NCI-H2227 treated with DMSO at 0.1 percent for 48 hours (cell line): Measurements from ENCODE around the gene COX4I2.
A peak's percentile ranks its signal among the peaks of the same experiment; 100 is the strongest.
"Not testable (repeated sequence)": the region's sequence is repeated elsewhere in the genome, so short reads cannot be mapped to it uniquely, and the experiment has no call there.

ENCODE experiments used
- DNase-seq: peaks from one replicate; lab custom pipeline; 2025; lab: John Stamatoyannopoulos, UW

The COX4I2 gene

DNA sequence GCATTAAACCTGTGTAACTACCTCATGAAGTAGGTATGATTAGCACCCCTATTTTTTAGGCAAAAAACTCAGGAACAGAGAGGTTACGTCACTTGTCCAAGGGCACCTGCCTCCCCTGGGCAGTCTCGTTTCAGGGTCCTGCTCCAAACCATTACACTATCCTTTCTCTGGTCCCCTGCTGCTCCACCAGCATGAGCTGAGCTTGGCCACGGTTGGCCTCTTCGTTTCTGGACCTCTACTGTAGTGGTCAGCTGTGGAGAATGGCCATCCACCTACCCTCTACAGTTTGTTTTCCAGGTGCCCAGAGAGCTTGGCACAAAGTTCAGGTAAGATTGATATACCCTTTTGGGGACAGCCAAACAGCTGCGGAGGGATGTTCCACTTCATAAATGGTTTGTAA lies 16.8 kb downstream of the COX4I2 start:
- no peak for DNase-seq

DNA sequence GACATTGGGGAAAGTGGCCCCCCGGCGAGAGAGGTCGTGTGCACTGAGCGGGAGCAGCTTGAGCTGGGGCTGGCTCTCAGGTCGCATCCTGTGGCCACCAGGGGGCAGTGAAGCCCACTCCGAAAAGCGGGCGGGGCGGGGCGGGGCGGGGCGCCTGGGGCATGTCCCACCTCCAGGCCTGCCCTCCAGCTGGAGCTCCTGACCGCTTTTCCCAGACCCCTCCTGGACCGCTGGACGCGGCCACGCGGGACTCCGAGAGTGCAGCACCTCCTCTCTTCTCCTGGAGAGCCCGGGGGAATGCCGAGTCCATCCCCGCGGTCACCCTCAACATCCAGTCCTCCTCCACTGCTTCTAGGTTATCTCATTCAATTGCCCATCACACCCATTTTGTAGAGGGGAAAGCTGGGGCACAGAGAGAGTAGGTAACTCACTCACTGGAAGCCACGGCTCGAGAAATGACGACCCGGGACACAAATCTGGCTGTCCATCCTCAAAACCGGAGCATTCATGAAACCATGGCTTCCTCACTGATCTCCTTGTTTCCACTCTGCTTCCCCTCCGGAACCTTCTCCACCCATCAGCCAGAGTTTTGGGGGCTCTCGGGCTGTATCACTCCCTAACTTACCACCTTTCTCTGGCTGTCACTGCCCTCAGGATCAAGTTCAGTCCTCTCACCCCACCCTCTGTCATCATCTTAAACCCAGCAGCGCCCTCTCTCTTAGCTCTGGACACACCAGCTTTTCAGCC lies 24.1 kb downstream of the COX4I2 start:
- peak; percentile 72 for DNase-seq

DNA sequence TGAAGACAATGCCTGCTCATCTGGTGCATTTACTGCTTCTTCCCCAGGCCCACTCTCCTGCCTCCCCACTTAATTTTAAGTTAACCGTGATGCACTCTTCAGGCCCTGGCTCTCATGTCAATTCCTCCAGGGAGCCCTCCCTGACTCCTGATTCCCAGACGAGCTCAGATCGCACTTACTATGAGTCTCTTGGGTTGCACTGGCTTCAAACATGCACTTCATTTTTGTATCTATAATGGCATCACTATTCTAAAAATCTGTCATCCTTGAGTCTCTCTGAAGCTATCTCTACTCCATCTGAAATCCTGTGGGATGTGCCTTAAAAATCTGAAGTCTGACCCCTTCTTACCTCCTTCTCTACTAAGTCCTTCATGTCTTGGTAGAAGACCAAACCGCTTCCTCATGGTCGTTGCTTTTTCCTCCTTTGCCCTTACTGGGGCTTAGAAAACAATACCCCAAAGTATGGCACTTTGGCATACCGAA lies 24.7 kb downstream of the COX4I2 start:
- no peak for DNase-seq

DNA sequence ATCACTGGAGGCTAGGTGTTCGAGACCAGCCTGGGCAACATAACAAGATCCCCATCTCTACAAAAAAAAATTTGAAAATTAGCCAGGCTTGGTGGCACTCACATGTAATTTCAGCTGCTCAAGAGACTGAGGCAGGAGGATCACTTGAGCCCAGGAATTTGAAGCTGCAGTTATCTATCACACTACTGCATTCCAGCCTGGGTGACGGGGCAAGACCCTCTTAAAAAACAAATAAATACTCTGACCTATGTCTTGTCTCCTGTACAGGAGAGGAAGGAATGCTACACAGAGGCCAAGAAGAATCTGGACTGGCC lies 25.8 kb downstream of the COX4I2 start:
- DNase-seq = no peak

DNA sequence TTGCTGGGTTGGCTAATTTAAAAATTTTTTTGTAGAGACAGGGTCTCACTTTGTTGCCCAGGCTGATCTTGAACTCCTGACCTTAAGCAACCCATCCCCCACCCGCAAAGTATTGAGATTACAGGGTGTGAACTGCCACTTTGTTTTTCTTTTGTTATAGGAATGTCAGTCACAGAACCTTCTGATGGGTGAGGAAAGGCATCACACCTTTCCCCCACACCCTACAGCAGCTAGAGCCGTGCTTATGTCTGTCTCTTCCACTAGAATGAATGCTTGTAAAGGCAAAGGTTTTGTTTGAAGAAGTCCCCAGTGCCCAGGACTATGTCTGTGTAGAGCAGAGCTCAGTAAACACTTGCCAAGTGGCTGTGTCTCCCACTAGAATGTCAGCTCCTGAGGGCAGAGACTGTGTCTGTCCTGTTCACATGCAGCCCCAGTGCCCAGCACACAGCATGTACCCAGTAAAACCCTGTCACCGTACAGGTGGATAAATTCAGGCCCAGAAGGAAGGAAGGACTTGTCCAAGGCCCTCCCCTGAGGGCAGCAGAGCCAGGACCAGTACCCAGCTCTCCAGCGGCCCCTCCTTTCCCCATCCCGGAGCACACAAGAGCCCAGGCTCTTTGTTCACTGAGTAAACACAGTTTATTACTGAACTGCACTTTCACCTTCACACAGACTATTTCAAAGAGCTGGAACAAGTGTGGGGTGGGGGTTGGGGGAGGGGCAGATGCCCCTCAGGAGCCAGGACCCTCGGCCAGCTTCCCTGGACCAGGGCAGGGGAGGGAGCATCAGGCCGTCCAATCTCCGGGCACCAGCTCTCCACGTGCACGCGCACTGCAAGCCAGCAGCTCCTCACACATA lies 26.4 kb downstream of the COX4I2 start:
- peak; percentile 68 for DNase-seq

DNA sequence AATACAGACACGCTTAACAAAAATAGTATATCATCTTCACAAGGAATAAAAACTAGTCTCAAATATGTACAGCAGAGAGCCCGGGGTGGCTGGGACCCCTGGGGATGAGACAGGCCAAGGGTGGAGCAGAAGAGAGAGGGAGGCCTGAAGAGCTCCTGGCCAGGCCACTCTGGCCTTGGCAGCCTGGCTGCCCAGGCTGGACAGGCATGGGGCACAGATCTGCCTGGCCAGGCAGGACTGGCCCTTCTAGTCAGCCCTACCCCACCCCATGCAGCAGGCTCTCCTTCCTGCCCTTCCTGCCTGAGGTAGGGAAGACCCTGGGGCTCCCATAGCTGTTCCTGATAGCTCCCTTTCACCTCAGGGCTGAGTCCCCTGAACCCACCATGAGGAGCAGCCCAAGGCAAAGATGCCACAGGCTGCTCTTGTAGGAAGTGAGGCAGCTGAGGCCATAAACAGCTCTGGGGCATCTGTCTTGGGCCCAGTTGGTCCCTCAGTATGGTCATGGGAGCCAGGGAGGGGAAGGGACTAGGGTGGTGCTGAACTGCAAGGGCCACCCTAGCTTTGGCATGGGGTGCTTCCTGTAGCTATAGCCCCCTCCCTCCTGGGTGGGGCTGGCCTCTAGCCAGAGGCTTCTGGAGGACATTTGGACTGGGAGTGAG lies 27.1 kb downstream of the COX4I2 start:
- DNase-seq = no peak

DNA sequence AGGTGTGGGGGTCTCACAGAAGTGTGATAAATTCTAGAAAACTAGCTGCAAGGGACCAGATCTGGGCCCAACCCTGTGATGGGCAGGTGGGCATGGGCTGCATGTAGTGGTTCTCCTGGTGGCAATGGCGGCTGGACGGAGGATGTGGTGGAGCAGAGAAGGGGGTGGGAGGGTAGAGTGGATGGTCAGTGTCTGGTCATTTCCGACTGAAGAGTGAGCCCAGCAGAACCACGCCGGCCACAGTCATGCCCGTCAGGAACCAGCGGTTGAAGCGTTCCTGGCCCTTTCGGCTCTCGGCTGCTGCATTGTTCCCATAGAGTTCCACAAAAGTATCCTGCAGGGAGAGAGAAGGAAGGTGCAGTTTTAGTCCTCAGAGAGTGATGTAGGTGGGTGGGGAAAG lies 28.0 kb downstream of the COX4I2 start:
- no peak for DNase-seq

DNA sequence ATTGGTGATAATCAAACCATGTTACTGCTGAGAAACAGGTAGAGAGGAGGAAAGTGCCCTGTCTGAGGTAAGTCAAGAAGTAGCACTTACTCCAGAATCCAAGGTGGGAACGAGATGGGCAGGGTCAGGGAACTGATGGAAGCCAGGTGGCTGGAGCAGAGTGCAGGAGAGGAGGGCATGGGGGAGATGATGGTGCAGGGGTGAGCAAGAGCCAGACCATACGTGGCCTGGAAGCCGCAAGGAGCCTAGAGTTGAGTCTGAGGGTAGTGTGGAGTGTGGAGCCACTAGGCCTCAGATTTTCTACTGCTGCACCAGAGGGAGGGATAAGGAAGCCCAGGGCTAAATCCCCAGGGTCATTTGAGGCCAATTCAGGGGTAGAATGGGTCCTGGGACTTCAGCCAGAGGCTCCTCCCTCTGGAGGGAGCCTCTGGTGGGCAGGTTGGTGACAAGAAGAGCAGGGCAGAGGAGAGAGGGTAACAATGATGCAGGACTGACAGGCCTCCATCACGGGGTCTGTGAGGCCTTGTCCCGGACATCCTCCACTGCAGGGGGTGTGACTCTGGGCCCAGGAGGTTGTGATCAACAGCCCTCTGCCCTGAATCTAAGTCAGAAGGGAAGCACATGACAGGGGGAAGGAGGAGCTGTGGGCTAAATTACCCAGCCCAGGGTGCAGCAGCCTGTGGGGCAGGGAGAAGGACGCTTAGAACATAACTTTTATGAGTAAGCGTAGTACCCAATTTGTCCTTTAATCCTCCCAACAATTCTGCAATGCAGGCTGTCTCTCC lies 28.7 kb downstream of the COX4I2 start:
- DNase-seq = no peak

DNA sequence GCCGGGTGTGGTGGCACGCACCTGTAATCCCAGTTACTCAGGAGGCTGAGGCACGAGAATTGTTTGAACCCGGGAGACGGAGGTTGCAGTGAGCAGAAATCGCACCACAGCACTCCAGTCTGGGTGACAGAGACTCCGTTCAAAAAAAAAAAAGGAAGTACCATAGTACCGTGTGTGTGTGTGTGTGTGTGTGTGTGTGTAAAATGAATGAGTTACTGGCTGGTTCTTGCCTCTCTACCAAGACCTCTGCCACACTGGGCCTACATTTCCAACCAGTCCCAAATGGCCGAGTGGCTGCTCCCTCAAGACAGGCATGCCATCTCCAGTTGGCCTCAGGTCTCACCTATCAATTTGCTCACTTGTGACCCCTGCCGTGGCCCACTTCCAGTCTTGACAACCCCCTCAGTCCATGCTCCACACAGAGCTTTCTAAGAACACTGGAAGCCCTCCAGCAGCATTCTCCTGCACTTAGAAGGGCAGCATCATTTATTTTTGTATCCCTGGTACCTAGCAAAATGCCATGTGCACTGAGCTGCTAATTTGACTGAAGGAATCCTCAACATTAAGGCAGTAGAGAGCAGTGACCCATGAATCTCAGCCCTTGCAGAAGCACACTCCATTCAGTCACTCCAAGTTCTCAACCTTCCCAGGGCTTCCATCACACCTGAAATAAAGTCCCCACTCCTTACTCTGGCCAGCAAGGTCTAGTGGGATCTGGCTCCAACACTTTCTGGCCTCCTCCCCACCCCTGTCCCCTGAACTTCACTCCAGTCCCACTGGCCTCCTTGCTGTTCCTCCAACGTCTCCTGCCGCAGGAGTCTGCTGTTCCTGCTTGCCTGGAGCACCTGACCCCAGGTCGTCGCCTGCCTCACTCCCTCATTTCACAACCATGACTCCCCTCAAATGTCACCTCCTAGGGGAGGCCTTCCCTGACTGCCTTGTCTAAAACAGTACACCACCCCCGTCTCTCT lies 29.9 kb downstream of the COX4I2 start:
- DNase-seq = no peak

DNA sequence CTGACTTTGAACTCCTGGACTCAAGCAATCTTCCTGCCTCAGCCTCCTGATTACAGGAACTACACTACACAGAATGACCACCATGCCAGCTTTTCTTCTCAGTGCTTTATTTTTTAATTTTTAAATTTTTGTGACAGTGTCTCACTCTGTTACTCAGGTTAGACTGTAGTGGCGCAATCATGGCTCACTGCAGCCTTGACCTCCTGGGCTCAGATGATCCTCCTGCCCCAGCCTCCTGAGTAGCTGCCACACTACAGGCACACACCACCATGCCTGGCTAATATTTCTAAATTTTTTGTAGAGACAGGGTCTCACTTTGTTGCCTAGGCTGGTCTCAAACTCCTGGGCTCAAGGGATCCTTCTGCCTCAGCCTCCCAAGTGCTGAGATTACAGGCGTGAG lies 31.2 kb downstream of the COX4I2 start:
- DNase-seq = not testable (repeated sequence)

DNA sequence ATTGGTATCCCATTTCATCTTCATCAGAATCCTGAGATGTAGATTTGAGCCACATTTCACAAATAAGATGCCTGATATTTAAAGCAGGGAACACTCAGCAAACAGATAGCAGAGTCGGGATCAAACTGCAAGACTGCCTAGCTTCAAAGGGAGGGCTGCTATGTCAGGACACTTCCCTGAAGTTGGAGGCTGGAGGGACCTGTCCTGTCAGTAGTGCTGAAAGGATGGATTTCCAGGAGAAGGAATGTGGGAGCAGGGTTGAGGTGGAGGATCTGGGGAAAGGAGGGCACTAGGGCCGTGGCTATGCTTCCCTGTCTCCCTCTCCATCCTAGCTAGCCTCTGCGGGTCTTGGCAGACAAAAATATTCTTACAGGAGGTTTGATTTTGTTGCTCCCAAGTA lies 32.2 kb downstream of the COX4I2 start:
- DNase-seq = no peak

DNA sequence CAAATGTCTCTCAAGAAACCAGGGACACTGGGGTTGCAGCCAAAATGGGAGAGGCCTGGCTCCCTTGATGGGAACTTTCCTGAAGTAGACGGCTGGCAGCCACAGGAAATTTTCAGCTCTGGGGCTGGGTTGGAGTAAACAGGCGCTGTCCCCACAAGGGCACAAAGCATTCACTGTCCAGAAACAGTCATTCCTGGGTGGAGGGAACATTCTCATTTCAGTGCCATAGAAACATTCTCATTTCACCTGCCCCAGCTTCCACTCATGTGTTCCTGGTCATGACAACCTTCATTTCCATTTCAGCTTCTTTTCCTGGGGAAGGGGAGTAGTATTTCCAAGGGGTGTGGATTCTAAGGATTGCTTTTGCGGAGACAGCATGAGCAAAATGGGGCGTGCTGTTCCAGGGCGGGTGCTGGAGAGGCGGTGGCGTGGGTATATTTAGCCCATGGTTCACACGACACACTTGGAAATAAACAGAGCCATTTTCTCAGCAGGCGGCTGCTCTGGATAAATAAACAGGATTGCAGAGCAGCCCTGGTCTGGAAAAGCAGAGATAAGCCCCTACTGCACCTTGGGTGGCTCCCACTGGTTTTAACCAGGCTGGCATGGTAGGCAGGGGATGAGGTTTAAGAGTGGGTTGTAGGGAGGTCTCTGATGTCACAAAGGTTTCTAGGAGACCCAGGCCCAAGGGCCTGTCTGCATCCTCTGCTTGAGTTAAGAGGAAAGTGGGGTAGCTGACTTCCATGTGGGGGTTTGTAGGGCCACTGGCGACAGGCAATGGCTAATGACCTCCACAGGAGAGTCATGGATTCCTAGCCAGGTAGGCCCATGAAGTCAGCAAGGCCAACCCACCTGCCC lies 32.9 kb downstream of the COX4I2 start:
- peak; percentile 77 for DNase-seq

DNA sequence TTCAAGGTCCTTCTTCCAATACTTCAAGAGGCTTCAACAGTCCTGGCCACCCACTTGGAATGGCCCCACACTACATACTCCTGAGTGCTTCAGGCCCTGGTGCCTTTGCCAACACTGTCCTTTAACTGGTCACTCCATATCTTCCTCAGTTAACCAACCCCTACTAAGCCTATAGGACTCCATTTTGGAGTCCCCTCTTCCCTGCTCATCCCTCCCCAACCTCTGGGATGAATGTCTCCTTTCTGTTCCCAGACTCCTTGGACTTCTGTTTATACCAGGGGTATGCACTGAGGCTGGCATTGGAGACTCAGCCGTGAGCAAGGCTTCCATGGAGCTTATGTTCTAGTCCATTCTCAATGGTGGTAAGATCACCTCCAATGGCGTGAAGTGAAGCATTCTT lies 33.6 kb downstream of the COX4I2 start:
- DNase-seq = no peak

DNA sequence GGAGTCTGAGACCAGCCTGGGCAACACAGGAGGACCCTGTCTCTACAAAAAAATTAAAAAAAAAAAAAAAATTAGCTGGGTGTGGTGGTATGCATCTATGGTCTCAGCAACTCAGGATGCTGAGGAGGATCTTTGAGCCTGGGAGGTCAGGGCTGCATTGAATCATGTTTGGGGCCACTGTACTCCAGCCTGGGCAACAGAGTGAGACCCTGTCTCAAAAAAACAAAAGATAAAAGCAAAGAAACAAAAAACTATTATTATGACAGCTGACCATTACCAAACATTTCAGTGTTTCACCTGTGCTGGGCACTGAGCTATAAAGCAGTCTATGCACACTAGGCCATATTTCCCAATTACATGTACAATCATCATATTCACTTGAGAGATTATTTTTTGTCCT lies 35.7 kb downstream of the COX4I2 start:
- no peak for DNase-seq

DNA sequence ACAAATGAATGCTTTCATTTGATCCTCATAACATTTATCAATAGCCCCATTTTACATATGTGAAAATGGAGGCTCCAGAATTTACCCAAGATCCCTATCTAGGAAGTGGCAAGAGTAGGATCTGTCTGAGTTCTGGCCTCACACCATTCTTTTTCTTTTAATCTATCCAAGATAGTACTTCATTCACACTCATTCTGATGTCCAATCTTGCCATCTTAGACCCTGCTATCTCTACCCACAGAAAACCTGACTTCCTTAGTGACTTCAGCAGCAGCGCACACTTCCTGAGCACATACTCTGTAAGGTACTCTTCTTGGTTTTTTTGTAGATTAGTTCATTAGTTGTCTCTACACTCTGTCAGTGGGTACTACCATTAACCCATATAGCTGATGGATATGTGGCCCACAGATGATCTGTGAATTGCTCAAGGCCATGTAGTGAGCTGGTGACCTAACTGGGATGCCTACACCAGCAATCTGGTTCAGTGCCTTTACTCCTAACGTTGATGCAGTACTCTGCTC lies 36.3 kb downstream of the COX4I2 start:
- no peak for DNase-seq

DNA sequence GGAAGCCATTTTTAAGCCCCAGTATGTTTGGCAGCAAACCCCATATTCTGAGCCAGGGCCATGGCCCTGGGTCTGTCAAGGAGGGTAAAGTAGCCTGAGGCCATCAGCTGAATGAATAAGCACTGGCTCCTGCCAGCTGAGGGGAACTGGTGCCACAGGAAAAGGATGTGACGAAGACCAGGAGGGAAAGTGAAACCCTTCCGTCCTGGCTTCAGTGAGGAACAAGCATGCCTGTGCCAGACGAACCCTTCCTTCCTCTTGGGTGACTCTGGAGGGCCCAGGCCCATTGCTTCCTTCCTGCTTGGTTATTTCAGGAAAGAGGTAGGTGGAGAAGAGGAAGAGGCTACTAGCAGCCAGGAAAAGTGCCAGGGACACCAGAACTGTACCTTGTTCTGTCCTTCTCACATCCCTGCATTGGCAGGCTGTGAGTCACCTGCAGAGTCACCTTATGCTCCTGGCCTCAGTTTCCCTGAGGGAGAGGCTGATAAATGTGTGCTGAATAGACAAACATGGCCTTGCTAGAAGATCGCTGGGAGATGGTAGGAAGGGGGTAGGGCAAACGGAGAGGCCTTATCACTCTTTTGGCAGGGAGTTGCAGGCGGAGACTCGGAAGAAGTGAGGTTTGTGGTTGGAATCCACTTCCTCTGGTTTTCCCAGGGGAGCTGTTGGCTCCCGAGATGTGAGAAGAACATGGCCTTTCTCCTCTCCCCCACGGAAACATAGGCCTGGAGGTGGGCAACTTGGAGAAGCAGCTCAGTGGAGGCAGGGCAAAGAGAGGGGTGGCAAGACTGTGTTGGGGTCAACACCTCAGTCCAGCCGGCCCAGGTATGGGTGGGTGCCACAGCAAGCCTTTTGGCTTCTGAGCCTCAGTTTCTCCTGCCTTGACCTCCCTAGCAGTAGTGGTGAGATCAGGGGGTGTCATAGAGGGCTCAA lies 37.4 kb downstream of the COX4I2 start:
- no peak for DNase-seq

DNA sequence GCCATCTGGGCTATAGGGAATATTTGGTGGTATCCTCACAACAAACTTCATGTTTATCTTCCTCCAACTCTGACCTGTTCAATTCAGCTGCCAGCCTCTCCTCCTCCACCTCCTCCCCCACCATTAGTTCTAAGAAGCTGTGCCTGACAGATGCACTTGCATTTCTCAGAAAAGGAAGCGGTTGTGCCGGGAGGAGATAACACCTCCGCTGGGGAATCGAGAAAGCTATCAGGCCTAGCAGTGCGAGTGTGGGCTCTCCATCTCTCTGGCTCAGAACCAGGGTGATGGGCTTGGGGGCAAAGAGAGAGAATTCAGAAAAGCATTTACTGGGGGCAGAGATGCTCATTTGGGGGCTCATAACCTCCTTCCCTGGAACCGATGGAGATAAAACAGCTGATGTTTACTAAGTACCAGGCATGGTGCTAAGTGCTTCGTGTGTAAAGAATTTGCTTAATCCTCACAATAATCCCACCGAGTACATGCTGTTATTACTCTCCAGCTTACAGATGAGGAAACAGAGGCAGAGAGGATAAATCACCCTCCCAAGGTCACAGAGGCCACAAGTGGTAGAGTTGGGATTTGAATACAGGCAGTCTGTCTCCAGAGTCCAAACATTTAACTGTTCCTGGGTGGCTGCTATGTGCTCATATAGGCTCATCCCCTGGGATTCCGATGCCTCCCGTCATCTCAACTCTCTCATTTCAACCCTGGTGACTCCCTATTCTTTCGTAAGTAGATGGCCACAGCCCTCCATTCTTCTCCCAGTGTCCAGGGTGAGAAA lies 38.3 kb downstream of the COX4I2 start:
- DNase-seq = no peak

DNA sequence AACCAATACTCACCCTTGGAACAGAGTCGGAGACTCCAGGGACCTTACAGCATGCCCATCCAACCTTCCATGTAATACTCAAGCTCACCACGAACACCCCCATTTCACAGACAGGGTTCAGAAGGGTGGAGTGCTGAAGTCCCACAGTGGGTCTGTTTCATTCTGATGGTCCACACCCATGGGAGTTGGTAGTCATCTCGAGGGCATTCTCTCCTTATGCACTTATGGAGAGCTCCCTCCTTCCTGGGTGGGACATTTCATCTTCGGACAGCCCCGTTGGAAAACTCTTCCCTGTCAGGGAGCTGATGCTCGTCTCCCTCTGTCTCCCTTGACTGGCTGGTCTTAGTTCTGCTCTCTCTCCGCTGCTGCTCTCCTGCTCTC lies 38.9 kb downstream of the COX4I2 start:
- no peak for DNase-seq
